Ovary (tissue), 9 donors: Measurements from ENCODE around the gene MT1H. TPM values are rescaled to one million over a fixed set of nuclear protein-coding genes. Genes with fewer than 3 reads are reported as not detected.

Experiments used
- DNase-seq, 5 donors: peaks; one replicate each; pipeline ENCODE4 v3.0.0-alpha.2; 2019 to 2020
- H3K27ac ChIP-seq, 2 donors: fragments of 200-600 bp; one replicate each; pipeline versions ENCODE4 v1.5.1 to v1.8.0; 2019 to 2022
- H3K27me3 ChIP-seq: fragments of 200-600 bp; one replicate; pipeline ENCODE4 v1.8.0; 2022
- H3K36me3 ChIP-seq: fragments of 200-600 bp; sonication (generic); one replicate; pipeline ENCODE4 v1.5.1; 2019
- H3K4me1 ChIP-seq: one replicate; pipeline ENCODE4 v1.8.1; 2013; ENCODE audit warnings: mild to moderate bottlenecking, moderate library complexity; ENCODE audit not compliant: insufficient read depth
- H3K4me3 ChIP-seq: fragments of 200-600 bp; sonication (generic); one replicate; pipeline ENCODE4 v1.5.1; 2017
- H3K9me3 ChIP-seq, 2 donors: fragments of 200-600 bp in 1 of 2; sonication (generic) in 1 of 2; one replicate each; pipeline versions ENCODE4 v1.5.1 to v1.8.1; 2013 to 2019; ENCODE audit warnings: mild to moderate bottlenecking in 1 of 2, moderate library complexity in 1 of 2
- CTCF ChIP-seq, 3 donors: fragments of 450-650 bp in 2 of 3; fragments of 200-600 bp in 1 of 3; IDR thresholded peaks; one replicate each; pipeline versions ENCODE4 v1.5.1 to v1.8.0; 2016 to 2022; ENCODE audit warnings: antibody characterized with exemption in 3 of 3, mild to moderate bottlenecking in 1 of 3
- EP300 ChIP-seq: sonication (generic); formaldehyde crosslinking; IDR thresholded peaks from one replicate; pipeline ENCODE4 v1.6.1; 2017; ENCODE audit warnings: antibody characterized with exemption
- POLR2A ChIP-seq: fragments of 450-650 bp; IDR thresholded peaks from one replicate; pipeline ENCODE4 v1.6.1; 2017; ENCODE audit warnings: antibody characterized with exemption, mild to moderate bottlenecking, moderate library complexity
- WGBS, 3 donors: extraction: QIAGEN DNeasy Blood & Tissue Kit in 1 of 3; methylation state at CpG; one replicate each; pipeline versions ENCODE4 v1.1.5 to v1.1.7; 2013 to 2017; 5-methylcytosine and 5-hydroxymethylcytosine counted together
- intact Hi-C, 4 donors: fragments of 100-400 bp; cut with DNase I; formaldehyde crosslinking; loops; one replicate each; pipeline versions ENCODE4 v1.11.0 to v1.15.1; 2022 to 2023
- polyA plus RNA-seq, 2 donors: library from polyadenylated mRNA; stranded (reverse); fragments of 200-250 nt in 1 of 2; fragments of 350-450 nt in 1 of 2; fragmentation: Illumina TruSeq in 1 of 2; extraction: RNeasy Lipid Tissue Mini Kit (QIAGEN cat#74804) in 1 of 2; gene quantifications; one replicate each; pipeline ENCODE4 v1.2.3, GENCODE V29; 2013 to 2014
- total RNA-seq, 7 donors: library from RNA; depleted of rRNA in 2 of 7; stranded (reverse); fragments of >200 nt in 2 of 7; fragmentation: NEBNext Ultra II Directional in 3 of 7; extraction: Animal tissue kit (Norgen Biotek cat#: 25700) in 3 of 7; gene quantifications; one replicate each; pipeline versions ENCODE4 v1.1.0 to v1.2.4, GENCODE V29; 2016 to 2023
- donor health status: DM: no; HTN: no; CAD: no; lungs with moderate emphysema.
- donor health status: DM: no; HTN: no; CAD: no.
- donor health status: Bipolar disorder and iron deficiency.
- donor health status: DM: yes; HTN: yes; CAD: no.
- donor health status: DM: no; HTN: no; CAD: no.
- donor health status: DM: yes; HTN: yes; CAD: no.

The MT1H gene
- total and polyA plus RNA-seq, 9 donors, result 0.79 TPM; not detected in 8

- peaks cover 14% of the 10 kb centered on the region for H3K4me1 ChIP-seq
- TF ChIP-seq EP300 (no peak), CTCF (IDR thresholded peaks at IDR 0.05) (no peak)
- 80 to 94% (median 87%) methylated on average over 3 of the region's 3 CpGs for WGBS, 3 donors
- H3K4me3 ChIP-seq, result no peak overlapping the region
- H3K27me3 ChIP-seq, result no peaks in the 10 kb centered on the region
- no peaks in the 10 kb centered on the region for H3K9me3 ChIP-seq
- intact Hi-C loops, result loop anchor here in 1 of 4 donors (10.0 kb wide), 1 partner anchor 54 kb away; the partner anchor contains the start of gene MT1E
- H3K36me3 ChIP-seq, result no peaks in the 10 kb centered on the region
- no peak for DNase-seq
- H3K27ac ChIP-seq, result no peak overlapping the region
Measured at GRCh38 chr16:56679078-56679730, 9.6 kb downstream of the MT1H start.

- DNase-seq, result no peak
- no peak for TF ChIP-seq CTCF (IDR thresholded peaks at IDR 0.05)
- TF ChIP-seq EP300, result no peak
- no peak for TF ChIP-seq POLR2A
- peaks cover 14% of the 10 kb centered on the region for H3K4me1 ChIP-seq
- no peak overlapping the region for H3K4me3 ChIP-seq
- no peak overlapping the region for H3K27ac ChIP-seq
- H3K36me3 ChIP-seq, result no peaks in the 10 kb centered on the region
- H3K27me3 ChIP-seq, result no peaks in the 10 kb centered on the region
- H3K9me3 ChIP-seq, result no peaks in the 10 kb centered on the region
- intact Hi-C loops, result loop anchor here in 2 of 4 donors (10.0 kb wide), 2 partner anchors 55 to 95 kb away; partner anchors contain the start of genes MT1E (in 1 of the 2) and MT3 (in 1 of the 2)
- 80 to 87% (median 85%) methylated on average over 6 of the region's 6 CpGs for WGBS, 3 donors
Measured at GRCh38 chr16:56679818-56680217, 10.2 kb downstream of the MT1H start.

GRCh38 chr16:56681939-56682702, 12.5 kb downstream of the MT1H start, which contains the start of gene MT1X:
TSS of gene MT1X (plus strand) at chr16:56682470. CDS start at chr16:56682541, 71 bp downstream.
- intact Hi-C loops, result loop anchor here in 2 of 4 donors (1.0 to 10.0 kb wide), 2 partner anchors 74 to 97 kb away; partner anchors contain the start of genes MT2A (in 1 of the 2) and MT3 (in 1 of the 2)
- 1 to 2% (median 1%) methylated on average over 33 to 49 of the region's 49 CpGs for WGBS, 3 donors
- DNase-seq, result peak; percentile 89 to 99 (median 91)
- Histone ChIP-seq H3K27ac (peak within 1 kb of the TSS in 1 of 2 donors; percentile 37), H3K9me3 (no peaks in the 10 kb centered on the region), H3K27me3 (no peaks in the 10 kb centered on the region), H3K4me1 (peaks cover 14% of the 10 kb centered on the region), H3K4me3 (peak within 1 kb of the TSS; percentile 35), H3K36me3 (no peaks in the 10 kb centered on the region)
- TF ChIP-seq EP300 (peak; percentile 97), POLR2A (peak; percentile 90), CTCF (IDR thresholded peaks at IDR 0.05) (no peak)

- no peaks in the 10 kb centered on the region for H3K27me3 ChIP-seq
- 20 to 29% (median 25%) methylated on average over 8 of the region's 8 CpGs for WGBS, 3 donors
- peak overlapping the region; percentile 35 for H3K4me3 ChIP-seq
- no peak for TF ChIP-seq POLR2A
- no peak for TF ChIP-seq EP300
- no peak for TF ChIP-seq CTCF (IDR thresholded peaks at IDR 0.05)
- H3K9me3 ChIP-seq, result no peaks in the 10 kb centered on the region
- H3K27ac ChIP-seq, result peak overlapping the region in 1 of 2 donors; percentile 37
- intact Hi-C loops, result loop anchor here in 2 of 4 donors (1.0 to 10.0 kb wide), 2 partner anchors 75 to 98 kb away; partner anchors contain the start of genes MT2A (in 1 of the 2) and MT3 (in 1 of the 2)
- peaks cover 14% of the 10 kb centered on the region for H3K4me1 ChIP-seq
- H3K36me3 ChIP-seq, result no peaks in the 10 kb centered on the region
- peak in 3 of 5 donors; percentile 17 to 52 (median 30) for DNase-seq
Measured at GRCh38 chr16:56682703-56683397, 13.2 kb downstream of the MT1H start.
